Measurements from ENCODE around the gene FARP1. TPM values are rescaled to one million over a fixed set of nuclear protein-coding genes. Genes with fewer than 3 reads are reported as not detected.

Gene FARP1
- total and polyA plus RNA-seq, 10 of the 15 experiments (the other 5 are each of a cell fraction or from before 2014, with no cell fraction given) = 0.17 to 6.9 (median 0.68) TPM

- TF ChIP-seq ESRRA (IDR thresholded peaks at IDR 0.05; ENCODE audit: low read length) (no peak), EZH2 (IDR thresholded peaks at IDR 0.05; ENCODE audit: borderline replicate concordance, control insufficient read depth, low read depth, low read length) (no peak)
These were observed 209.3 kb downstream of the FARP1 start (continued) for GRCh38 chr13:98352226-98352625.

- H3K79me2 ChIP-seq (ENCODE audit: control insufficient read depth, insufficient read depth, low read length) = no peaks in the 10 kb centered on the region
- H3K27me3 ChIP-seq (replicated peaks in 1 of 2; ENCODE audit: control insufficient read depth in 2 of 2, insufficient read depth in 2 of 2, low read length in 1 of 2) = no peaks in the 10 kb centered on the region
- H3K9me3 ChIP-seq (replicated peaks; ENCODE audit: control insufficient read depth, insufficient read depth, low read length) = no peaks in the 10 kb centered on the region
- no peak for FAIRE-seq
- H4K20me1 ChIP-seq (ENCODE audit: control insufficient read depth, insufficient read depth) = no peaks in the 10 kb centered on the region
- no peaks in the 10 kb centered on the region for H3K4me1 ChIP-seq (ENCODE audit: control insufficient read depth, insufficient read depth, low read length)
- H3K9ac ChIP-seq (ENCODE audit: control insufficient read depth, insufficient read depth, low read length) = no peak overlapping the region
- H3K36me3 ChIP-seq (ENCODE audit: control insufficient read depth in 2 of 2, insufficient read depth in 2 of 2, low read length in 1 of 2) = no peaks in the 10 kb centered on the region
- intact Hi-C loops (cut with micrococcal nuclease; ENCODE audit: unreplicated experiment) = no loop called here
- RAD21 ChIA-PET (ENCODE audit: unreplicated experiment) = interaction anchor here (1.1 kb wide), 2 partner anchors 76 to 88 kb away, joined by 3 read pairs; no protein-coding TSS in a partner anchor
- CTCF ChIA-PET = interaction anchor here (0.7 to 2.6 kb wide), 6 partner anchors 8 to 319 kb away, joined by 3 to 9 read pairs (median 3); no protein-coding TSS in a partner anchor
- SMC1A ChIA-PET (ENCODE audit: uncharacterized antibody, unreplicated experiment) = interaction anchor here (0.9 to 1.2 kb wide), 5 partner anchors 13 to 221 kb away, joined by 3 to 5 read pairs (median 3); no protein-coding TSS in a partner anchor
- no peak for ATAC-seq
- DNase-seq (ENCODE audit: low read depth, low spot score) = no peak
- in situ Hi-C loops (cut with MboI) = no loop called here
- BruUV-seq (replicated peaks) = no TSS peak
- H3K4me3 ChIP-seq = no peak overlapping the region
- no peak overlapping the region for H3K4me2 ChIP-seq (ENCODE audit: control insufficient read depth, insufficient read depth)
- H2AFZ ChIP-seq (ENCODE audit: control insufficient read depth, low read depth, low read length) = no peak overlapping the region
- no peak overlapping the region for H3K27ac ChIP-seq (ENCODE audit: control insufficient read depth, insufficient read depth)
- TF ChIP-seq CHD2 (IDR thresholded peaks at IDR 0.05; ENCODE audit: borderline replicate concordance, low read depth, low read length) (no peak), MTA2 (IDR thresholded peaks at IDR 0.05; ENCODE audit: low read depth) (peak; percentile 74), SP1 (IDR thresholded peaks at IDR 0.05; ENCODE audit: low read depth, low read length) (no peak), ZNF24 (IDR thresholded peaks at IDR 0.05) (0 out of 2 replicates have a peak, but pooled peaks have one; percentile 39), PAX5 (IDR thresholded peaks at IDR 0.05; ENCODE audit: borderline replicate concordance, low read depth, low read length) (no peak)
- 5% methylated on average over 1 of the region's 1 CpG for WGBS (ENCODE audit: insufficient coverage, insufficient replicate concordance, low lambda C conversion rate, missing lambda C conversion rate)
- POLR2A ChIA-PET = interaction anchor here (0.5 kb wide), 1 partner anchor 262 kb away, joined by 3 read pairs; no protein-coding TSS in a partner anchor
These were observed 210.9 kb downstream of the FARP1 start for GRCh38 chr13:98353750-98354149.
